Kidney epithelial cell (primary cell): ENCODE measurements around the gene SETDB1. TPM values are rescaled to one million over a fixed set of nuclear protein-coding genes. Genes with fewer than 3 reads are reported as not detected.
"Not testable (repeated sequence)": the region's sequence is repeated elsewhere in the genome, so short reads cannot be mapped to it uniquely, and the experiment has no call there.

Source experiments
- DNase-seq: peaks from one replicate; pipeline ENCODE4 v3.0.0-alpha.2; 2010; ENCODE audit warnings: low read depth
- H3K27me3 ChIP-seq: 2 replicates; pipeline ENCODE4 v1.6.0; 2011; ENCODE audit warnings: low read length; ENCODE audit not compliant: control insufficient read depth, insufficient read depth
- H3K36me3 ChIP-seq: 2 replicates; pipeline ENCODE4 v1.5.1; 2011; ENCODE audit warnings: low read length; ENCODE audit not compliant: control insufficient read depth, insufficient read depth
- H3K4me3 ChIP-seq: 2 replicates; pipeline ENCODE4 v1.5.1; 2011; ENCODE audit warnings: low read depth, mild to moderate bottlenecking, control low read depth, low read length
- total RNA-seq: library from RNA; depleted of rRNA; stranded (reverse); fragments of >200 nt; gene quantifications from 2 replicates; pipeline ENCODE4 v1.2.3, GENCODE V29; 2015
- TF ChIP-seq, protein P1 (sequence below): IDR thresholded peaks from 2 replicates; pipeline ENCODE4 v1.5.1; 2011; ENCODE audit warnings: mild to moderate bottlenecking, moderate library complexity, low read length, control low read depth, inconsistent platforms; ENCODE audit not compliant: insufficient read depth, poor library complexity, severe bottlenecking

The SETDB1 gene
- 24.2 and 25.5 TPM in 2 replicates for total RNA-seq

- DNase-seq = peak; percentile 86
- TF ChIP-seq, protein P1, sequence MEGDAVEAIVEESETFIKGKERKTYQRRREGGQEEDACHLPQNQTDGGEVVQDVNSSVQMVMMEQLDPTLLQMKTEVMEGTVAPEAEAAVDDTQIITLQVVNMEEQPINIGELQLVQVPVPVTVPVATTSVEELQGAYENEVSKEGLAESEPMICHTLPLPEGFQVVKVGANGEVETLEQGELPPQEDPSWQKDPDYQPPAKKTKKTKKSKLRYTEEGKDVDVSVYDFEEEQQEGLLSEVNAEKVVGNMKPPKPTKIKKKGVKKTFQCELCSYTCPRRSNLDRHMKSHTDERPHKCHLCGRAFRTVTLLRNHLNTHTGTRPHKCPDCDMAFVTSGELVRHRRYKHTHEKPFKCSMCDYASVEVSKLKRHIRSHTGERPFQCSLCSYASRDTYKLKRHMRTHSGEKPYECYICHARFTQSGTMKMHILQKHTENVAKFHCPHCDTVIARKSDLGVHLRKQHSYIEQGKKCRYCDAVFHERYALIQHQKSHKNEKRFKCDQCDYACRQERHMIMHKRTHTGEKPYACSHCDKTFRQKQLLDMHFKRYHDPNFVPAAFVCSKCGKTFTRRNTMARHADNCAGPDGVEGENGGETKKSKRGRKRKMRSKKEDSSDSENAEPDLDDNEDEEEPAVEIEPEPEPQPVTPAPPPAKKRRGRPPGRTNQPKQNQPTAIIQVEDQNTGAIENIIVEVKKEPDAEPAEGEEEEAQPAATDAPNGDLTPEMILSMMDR = no peak
- Histone ChIP-seq H3K27me3 (no peaks in the 10 kb centered on the region), H3K4me3 (peak within 1 kb of the TSS; percentile 84), H3K36me3 (no peaks in the 10 kb centered on the region)
Observed at GRCh38 chr1:150926097-150926741, at the start of gene SETDB1. Gene SETDB1 (plus strand): TSS chr1:150926363. CDS start chr1:150927715, 1,352 bp downstream.

GRCh38 chr1:150878931-150879330, 47.2 kb upstream of the SETDB1 start:
- not testable (repeated sequence) for DNase-seq, H3K36me3 ChIP-seq, H3K4me3 ChIP-seq, H3K27me3 ChIP-seq

- Histone ChIP-seq H3K36me3 (no peaks in the 10 kb centered on the region), H3K27me3 (no peaks in the 10 kb centered on the region), H3K4me3 (no peak overlapping the region)
- peak; percentile 7 for DNase-seq
- TF ChIP-seq, protein P1 = no peak
Observed at GRCh38 chr1:150881331-150882070, 44.7 kb upstream of the SETDB1 start.

GRCh38 chr1:150883121-150883520, 43.0 kb upstream of the SETDB1 start:
- H3K27me3 ChIP-seq, DNase-seq, H3K36me3 ChIP-seq, H3K4me3 ChIP-seq: not testable (repeated sequence)

- H3K4me3 ChIP-seq = no peak within 1 kb of the TSS
- no peaks in the 10 kb centered on the region for H3K27me3 ChIP-seq
- H3K36me3 ChIP-seq = no peaks in the 10 kb centered on the region
- TF ChIP-seq, protein P1 = no peak
- peak; percentile 21 for DNase-seq
Observed at GRCh38 chr1:150887018-150887417, 39.1 kb upstream of the SETDB1 start, which contains the start of gene CTXND2. Gene CTXND2 (plus strand): TSS chr1:150887136. CDS start chr1:150912315, 25,179 bp downstream.

DNA sequence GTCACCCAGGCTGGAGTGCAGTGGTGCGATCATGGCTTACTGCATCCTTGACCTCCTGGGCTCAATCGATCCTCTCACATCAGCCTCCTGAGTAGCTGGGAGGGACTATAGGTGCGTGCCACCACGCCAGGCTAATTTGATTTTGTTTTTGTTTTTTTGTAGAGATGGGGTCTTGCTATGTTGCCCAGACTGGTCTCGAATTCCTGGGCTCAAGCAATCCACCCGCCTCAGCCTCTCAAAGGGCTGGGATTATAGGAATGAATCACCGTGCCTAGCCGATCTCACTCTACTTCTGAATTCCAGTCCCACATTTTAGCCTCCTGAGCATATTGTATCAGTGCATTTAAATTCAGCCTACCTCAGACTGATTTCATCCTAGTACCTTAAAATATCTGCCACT, 37.4 kb upstream of the SETDB1 start:
- TF ChIP-seq, protein P1 = no peak
- H3K27me3 ChIP-seq = no peaks in the 10 kb centered on the region
- DNase-seq = no peak
- no peaks in the 10 kb centered on the region for H3K36me3 ChIP-seq
- H3K4me3 ChIP-seq = no peak overlapping the region
